ENCODE results near the gene MDM1.

GRCh38 chr12:68370006-68370590, 37.9 kb upstream of the MDM1 start:
- TF ChIP-seq POLR2A (IDR thresholded peaks at IDR 0.05) = no peak
- TF ChIP-seq CTCF (IDR thresholded peaks at IDR 0.05) = no peak
